ENCODE data around the gene ZNF189.

The ZNF189 gene

DNA sequence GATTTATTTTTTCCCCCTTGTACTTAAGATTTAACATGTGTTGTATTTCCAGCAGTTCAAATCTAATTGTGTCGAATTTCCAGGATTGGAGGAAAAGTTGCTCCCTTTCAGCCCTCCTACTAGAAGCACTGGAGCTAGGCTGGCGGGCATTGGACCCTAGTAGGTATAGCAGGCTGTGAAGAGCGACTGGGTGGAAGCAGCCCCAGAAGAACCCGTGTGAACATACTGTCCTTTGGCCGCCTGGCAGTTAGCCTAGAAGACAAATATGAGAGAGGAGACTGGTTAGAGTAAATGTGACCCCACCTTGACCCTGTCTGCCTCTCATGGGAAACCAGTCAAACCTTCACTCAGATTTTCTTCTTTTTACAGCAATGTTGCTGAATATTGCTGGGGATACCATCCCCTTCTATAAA is 23.0 kb downstream of the ZNF189 start:
- no peak for DNase-seq

DNA sequence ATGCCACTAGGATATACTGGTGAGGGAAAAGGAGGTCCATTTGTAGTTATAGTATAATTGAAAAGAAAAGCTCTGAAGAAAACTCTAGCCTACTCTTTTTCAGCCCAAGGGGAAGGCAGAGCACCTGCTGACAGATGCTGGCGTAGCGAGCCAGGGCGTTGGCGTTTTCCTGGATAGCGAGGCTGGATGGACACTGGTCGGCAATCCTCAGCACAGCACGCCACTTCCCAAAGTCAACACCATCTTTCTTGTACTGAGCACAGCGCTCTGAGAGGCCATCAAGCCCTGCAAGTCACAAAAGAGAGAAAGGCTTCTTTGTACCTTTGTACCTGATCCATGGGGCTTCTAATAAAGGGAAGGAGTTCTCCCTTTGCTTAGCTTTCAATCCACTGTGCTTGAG is 28.7 kb downstream of the ZNF189 start:
- DNase-seq, result no peak

DNA sequence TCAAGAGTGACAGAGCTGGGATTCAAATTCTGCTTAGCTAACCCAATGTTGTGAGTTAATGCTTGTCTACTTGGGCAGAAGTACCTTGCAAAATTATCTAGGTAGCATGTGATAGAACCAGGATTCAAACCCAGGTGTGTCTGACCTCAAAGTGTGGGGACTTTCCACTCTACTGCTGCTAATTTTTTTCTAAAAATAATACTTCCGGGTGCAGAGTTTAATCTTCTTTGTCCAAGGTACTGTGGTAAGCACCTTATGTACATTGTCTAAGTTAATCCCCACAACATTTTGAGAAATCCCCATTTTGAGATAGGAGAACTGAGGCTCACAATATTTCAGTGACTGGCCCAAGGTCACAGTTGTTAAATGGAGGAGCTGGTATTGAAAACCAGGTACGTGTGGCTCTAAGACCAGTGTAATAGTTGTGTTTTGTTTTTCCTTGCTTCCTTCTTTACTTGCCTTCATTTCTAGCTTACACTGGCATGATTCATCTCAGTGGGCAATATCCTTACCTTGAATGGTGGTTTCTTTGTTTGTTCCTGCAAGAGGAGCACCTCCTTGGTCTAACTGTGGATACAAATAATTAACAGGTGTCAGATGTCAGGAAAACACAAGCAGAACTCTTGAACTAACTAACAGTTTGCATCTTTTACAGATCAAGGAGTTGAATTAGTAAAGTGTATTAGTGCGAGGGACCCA is 29.5 kb downstream of the ZNF189 start:
- DNase-seq, result no peak

GRCh38 chr9:101428909-101429308 is 30.3 kb downstream of the ZNF189 start:
- DNase-seq, result no peak

DNA sequence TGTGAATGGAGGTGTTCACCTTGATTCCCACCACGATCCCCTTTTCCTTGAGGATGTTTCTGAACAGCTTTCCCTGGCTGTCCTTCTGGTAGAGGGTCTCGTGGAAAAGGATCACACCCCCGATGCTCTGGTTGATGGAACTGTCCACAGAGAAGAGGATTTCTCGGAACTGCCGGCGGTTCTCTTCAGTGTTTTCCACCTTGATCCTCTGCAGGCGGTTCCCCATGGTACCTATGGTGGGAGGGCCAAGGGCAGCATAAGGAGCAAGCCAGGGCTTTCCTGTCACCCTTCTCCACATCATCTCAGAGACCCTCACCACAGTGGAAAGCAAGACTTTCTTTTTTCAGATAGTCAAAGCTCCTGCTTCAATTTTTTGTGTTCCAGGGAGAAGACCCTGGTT is 31.1 kb downstream of the ZNF189 start:
- DNase-seq, result no peak

DNA sequence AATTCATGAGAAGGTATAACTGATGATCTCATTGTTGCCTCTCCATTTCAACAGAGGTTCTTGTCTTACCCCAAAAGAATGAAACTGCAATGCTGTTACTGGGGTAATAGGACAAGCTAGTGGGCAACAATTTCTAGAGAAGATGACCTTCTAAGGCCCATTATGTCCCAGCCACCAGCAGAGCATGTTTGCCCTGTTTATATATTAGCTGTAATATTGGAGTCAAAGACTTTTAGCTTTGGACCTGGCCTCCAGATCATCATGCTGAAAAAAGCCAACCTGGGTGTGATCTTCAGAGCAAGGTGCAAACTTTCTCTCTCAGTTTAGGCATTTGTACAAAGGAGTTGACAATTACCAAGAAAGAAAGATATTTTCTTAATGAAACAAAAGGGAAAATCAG is 33.5 kb downstream of the ZNF189 start:
- no peak for DNase-seq

DNA sequence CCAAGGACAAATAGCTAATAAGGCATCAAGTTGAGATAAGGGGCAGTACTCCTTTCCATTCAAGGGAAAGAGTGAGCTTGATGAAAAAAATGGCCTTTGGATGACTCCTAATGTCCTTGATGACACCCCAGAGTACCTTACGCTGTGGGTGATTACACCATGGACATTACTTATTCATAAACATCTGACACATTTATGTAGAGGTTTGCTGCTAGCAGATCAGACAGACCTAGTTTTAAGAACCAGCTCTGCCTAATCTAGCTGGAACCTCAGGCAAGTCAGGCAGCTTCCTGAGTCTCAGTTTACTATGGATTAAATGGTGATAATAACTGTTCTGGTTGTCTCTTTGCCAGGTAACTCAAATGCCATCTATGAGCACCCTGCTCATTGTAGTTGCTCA is 34.1 kb downstream of the ZNF189 start:
- no peak for DNase-seq

GRCh38 chr9:101433229-101433628 is 34.6 kb downstream of the ZNF189 start:
- no peak for DNase-seq

GRCh38 chr9:101434998-101435397 is 36.3 kb downstream of the ZNF189 start:
- DNase-seq, result no peak

GRCh38 chr9:101435601-101436079 is 37.0 kb downstream of the ZNF189 start, which contains the start of gene ALDOB:
Gene ALDOB (minus strand): TSS chr9:101435774. CDS start chr9:101430887, 4,887 bp downstream.
- DNase-seq, result no peak

GRCh38 chr9:101437806-101438232 is 39.2 kb downstream of the ZNF189 start:
- no peak for DNase-seq

DNA sequence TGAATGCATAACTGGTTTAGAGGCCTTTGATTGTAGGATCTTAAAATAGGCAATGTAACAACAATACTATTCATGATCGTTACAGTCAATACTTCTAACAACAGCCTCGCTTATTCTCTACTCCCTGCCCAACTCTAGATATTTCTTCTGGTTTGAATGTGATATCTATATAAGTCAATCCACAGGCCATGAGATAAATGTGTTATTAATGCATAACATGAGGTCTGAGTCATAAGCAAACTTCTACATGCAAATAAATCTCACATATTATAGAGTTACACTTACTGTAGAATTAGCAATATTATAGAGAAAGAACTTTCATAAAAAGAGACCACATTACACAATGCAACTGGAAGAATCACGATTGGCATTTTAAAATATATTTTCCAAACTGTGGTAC is 39.9 kb downstream of the ZNF189 start:
- no peak for DNase-seq

- DNase-seq, result no peak
These were observed 42.1 kb downstream of the ZNF189 start for GRCh38 chr9:101440714-101441230.

GRCh38 chr9:101442318-101442717 is 43.7 kb downstream of the ZNF189 start:
- DNase-seq, result no peak

DNA sequence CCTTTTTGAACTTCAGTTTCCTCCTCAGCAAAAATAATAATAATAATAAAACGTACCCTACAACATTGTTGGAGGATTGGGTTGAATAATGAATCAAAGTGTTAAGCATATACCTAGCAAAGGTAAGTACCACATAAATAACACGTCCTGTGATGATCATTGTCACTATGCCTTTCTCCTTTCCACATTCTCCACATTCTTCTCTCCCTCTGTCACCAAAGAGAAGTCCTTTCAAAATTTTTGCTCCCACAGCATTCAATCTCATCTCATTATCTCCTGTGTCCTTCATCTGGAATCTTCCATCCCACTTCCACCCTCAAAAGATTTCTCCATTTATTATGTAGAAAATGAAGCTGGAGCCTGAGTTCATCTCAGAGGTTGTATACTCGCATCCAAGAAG is 44.1 kb downstream of the ZNF189 start:
- DNase-seq, result no peak

- peak; percentile 97 for DNase-seq
These were observed 44.7 kb downstream of the ZNF189 start for GRCh38 chr9:101443364-101443771.

GRCh38 chr9:101445353-101446029 is 46.8 kb downstream of the ZNF189 start:
- DNase-seq, result no peak

DNA sequence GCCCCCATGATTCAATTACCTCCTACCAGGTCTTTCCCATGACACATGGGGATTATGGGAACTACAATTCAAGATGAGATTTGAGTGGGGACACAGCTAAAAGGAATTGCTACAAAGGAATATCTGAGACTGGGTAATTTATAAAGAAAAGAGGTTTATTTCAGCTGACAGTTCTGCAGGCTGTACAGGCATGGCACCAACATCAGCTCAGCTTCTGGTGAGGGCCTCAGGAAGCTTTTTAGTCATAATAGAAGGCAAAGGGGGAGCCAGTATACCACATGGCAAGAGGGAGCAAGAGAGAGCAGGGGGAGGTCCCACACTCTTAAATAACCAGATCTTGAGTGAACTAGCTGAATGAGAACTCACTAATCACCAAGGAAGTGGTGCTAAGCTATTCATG is 48.1 kb downstream of the ZNF189 start:
- no peak for DNase-seq

- no peak for DNase-seq
These were observed 50.0 kb downstream of the ZNF189 start for GRCh38 chr9:101448680-101449070.

DNA sequence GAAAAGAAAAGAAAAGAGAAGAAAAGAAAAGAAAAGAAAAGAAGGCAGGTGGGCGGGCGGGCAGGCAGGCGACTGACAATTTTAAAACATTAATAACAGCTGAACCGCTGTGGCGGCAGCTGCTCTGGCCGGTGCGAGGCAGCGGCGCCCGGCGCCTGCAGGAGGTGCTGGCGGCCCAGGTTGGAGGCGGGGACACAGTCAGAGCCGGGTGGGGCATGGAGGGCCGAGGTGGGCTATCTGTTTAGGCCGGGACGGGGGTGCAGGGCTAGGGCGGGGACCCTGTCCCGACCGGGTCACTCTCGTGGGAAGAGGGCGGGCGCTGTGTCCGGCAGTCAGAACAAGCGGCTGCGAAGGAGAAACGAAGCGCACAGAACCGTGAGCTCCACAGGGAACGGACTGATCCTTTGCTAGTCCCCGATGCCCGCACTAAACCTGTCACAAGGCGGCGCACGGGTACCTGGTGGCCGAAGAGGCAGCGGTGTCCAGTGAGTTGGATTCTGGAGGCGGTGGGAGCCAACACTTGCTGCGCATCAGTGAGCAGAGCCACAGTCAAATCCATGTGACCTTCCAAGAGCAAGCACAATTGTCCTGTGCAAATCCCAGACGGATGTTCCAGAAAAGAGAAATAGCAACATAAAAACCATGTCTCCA is 50.5 kb downstream of the ZNF189 start:
- DNase-seq, result no peak

- DNase-seq, result no peak
These were observed 52.3 kb downstream of the ZNF189 start for GRCh38 chr9:101450931-101451330.

GRCh38 chr9:101451498-101451897 is 52.8 kb downstream of the ZNF189 start:
- DNase-seq, result no peak

- no peak for DNase-seq
These were observed 55.3 kb downstream of the ZNF189 start for GRCh38 chr9:101453776-101454570.
